ENCODE measurements around the gene NT5DC4. TPM values are rescaled to one million over a fixed set of nuclear protein-coding genes. Genes with fewer than 3 reads are reported as not detected.
A peak's percentile ranks its signal among the peaks of the same experiment; 100 is the strongest.

Gene NT5DC4
- total RNA-seq, 1 donor: not detected

GRCh38 chr2:112733456-112733855 is 12.6 kb downstream of the NT5DC4 start:
- H3K4me1 ChIP-seq (ENCODE audit: insufficient read depth, low read length): peaks cover 18% of the 10 kb centered on the region
- no peak overlapping the region for H3K4me2 ChIP-seq (ENCODE audit: insufficient read depth, low read length)
- H3K27ac ChIP-seq (ENCODE audit: low read depth, low read length): no peak overlapping the region
- H3K9me3 ChIP-seq (ENCODE audit: low read depth, low read length): no peaks in the 10 kb centered on the region
- no peaks in the 10 kb centered on the region for H3K27me3 ChIP-seq (ENCODE audit: insufficient read depth, low read length)
- TF ChIP-seq CTCF (IDR thresholded peaks at IDR 0.05; ENCODE audit: extremely low read depth, low read depth, low read length): no peak
- peak overlapping the region; percentile 41 for H2AFZ ChIP-seq (ENCODE audit: low read length)
- H3K36me3 ChIP-seq (ENCODE audit: insufficient read depth, low read length): no peaks in the 10 kb centered on the region
- DNase-seq (ENCODE audit: insufficient read length, low spot score, missing footprints): no peak
- H3K79me2 ChIP-seq (ENCODE audit: insufficient read depth, low read length): no peaks in the 10 kb centered on the region
- no peak overlapping the region for H3K4me3 ChIP-seq (ENCODE audit: insufficient read depth, low read length)
- H4K20me1 ChIP-seq (ENCODE audit: insufficient read depth, low read length): no peaks in the 10 kb centered on the region

- Histone ChIP-seq H3K9me3 (ENCODE audit: low read depth, low read length) (no peaks in the 10 kb centered on the region), H3K4me2 (ENCODE audit: insufficient read depth, low read length) (no peak overlapping the region), H3K79me2 (ENCODE audit: insufficient read depth, low read length) (no peaks in the 10 kb centered on the region), H2AFZ (ENCODE audit: low read length) (no peak overlapping the region), H3K27me3 (ENCODE audit: insufficient read depth, low read length) (no peaks in the 10 kb centered on the region), H3K27ac (ENCODE audit: low read depth, low read length) (no peak overlapping the region), H4K20me1 (ENCODE audit: insufficient read depth, low read length) (no peaks in the 10 kb centered on the region), H3K4me3 (ENCODE audit: insufficient read depth, low read length) (no peak overlapping the region), H3K36me3 (ENCODE audit: insufficient read depth, low read length) (no peaks in the 10 kb centered on the region), H3K4me1 (ENCODE audit: insufficient read depth, low read length) (peaks cover 18% of the 10 kb centered on the region)
- no peak for TF ChIP-seq CTCF (IDR thresholded peaks at IDR 0.05; ENCODE audit: extremely low read depth, low read depth, low read length)
- no peak for DNase-seq (ENCODE audit: insufficient read length, low spot score, missing footprints)
Observed at GRCh38 chr2:112733871-112734270, 13.1 kb downstream of the NT5DC4 start.

GRCh38 chr2:112737542-112738232 is 16.9 kb downstream of the NT5DC4 start:
- Histone ChIP-seq H3K27me3 (ENCODE audit: insufficient read depth, low read length) (no peaks in the 10 kb centered on the region), H3K79me2 (ENCODE audit: insufficient read depth, low read length) (no peaks in the 10 kb centered on the region), H3K4me3 (ENCODE audit: insufficient read depth, low read length) (no peak overlapping the region), H3K9me3 (ENCODE audit: low read depth, low read length) (no peaks in the 10 kb centered on the region), H3K36me3 (ENCODE audit: insufficient read depth, low read length) (peaks cover 27% of the 10 kb centered on the region), H2AFZ (ENCODE audit: low read length) (no peak overlapping the region), H3K27ac (ENCODE audit: low read depth, low read length) (peak overlapping the region; percentile 56), H3K4me1 (ENCODE audit: insufficient read depth, low read length) (peaks cover 18% of the 10 kb centered on the region), H3K4me2 (ENCODE audit: insufficient read depth, low read length) (peak overlapping the region; percentile 9), H4K20me1 (ENCODE audit: insufficient read depth, low read length) (no peaks in the 10 kb centered on the region)
- no peak for TF ChIP-seq CTCF (IDR thresholded peaks at IDR 0.05; ENCODE audit: extremely low read depth, low read depth, low read length)
- DNase-seq (ENCODE audit: insufficient read length, low spot score, missing footprints): no peak

GRCh38 chr2:112740527-112740926 is 19.7 kb downstream of the NT5DC4 start:
- Histone ChIP-seq H3K4me1 (ENCODE audit: insufficient read depth, low read length) (peaks cover 18% of the 10 kb centered on the region), H3K79me2 (ENCODE audit: insufficient read depth, low read length) (no peaks in the 10 kb centered on the region), H3K4me2 (ENCODE audit: insufficient read depth, low read length) (no peak overlapping the region), H3K4me3 (ENCODE audit: insufficient read depth, low read length) (no peak overlapping the region), H3K27ac (ENCODE audit: low read depth, low read length) (no peak overlapping the region), H3K9me3 (ENCODE audit: low read depth, low read length) (no peaks in the 10 kb centered on the region), H3K27me3 (ENCODE audit: insufficient read depth, low read length) (no peaks in the 10 kb centered on the region), H2AFZ (ENCODE audit: low read length) (no peak overlapping the region), H4K20me1 (ENCODE audit: insufficient read depth, low read length) (no peaks in the 10 kb centered on the region), H3K36me3 (ENCODE audit: insufficient read depth, low read length) (peaks cover 34% of the 10 kb centered on the region)
- no peak for TF ChIP-seq CTCF (IDR thresholded peaks at IDR 0.05; ENCODE audit: extremely low read depth, low read depth, low read length)
- no peak for DNase-seq (ENCODE audit: insufficient read length, low spot score, missing footprints)

Measured in osteoblast (primary cell).